ENCODE results near the gene TTC27.

DNA sequence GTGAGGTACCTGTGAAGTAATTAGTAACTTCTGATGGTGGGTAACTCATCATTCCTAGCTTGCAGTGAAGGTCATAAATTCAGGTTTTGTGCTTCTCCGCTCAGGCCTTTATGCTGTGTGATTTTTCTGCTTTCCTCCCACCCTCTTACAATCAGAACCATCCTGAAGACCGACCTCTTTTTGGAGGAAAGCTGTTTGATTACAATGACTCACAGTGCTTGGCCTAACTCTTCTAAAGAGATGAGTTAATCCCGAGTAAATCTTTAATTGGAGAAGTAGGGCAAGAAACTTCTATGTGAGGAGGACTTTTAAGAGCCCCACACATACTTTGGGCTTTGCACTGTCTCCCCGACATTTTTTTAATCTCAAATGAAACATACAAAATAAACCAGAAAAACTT lies 53.1 kb downstream of the TTC27 start:
- TF ChIP-seq SUZ12 (IDR thresholded peaks at IDR 0.05) (no peak), LEF1 (IDR thresholded peaks at IDR 0.05; ENCODE audit: borderline replicate concordance) (no peak), TARDBP (IDR thresholded peaks at IDR 0.05) (no peak), SP1 (IDR thresholded peaks at IDR 0.05) (no peak), BHLHE40 (IDR thresholded peaks at IDR 0.05; ENCODE audit: borderline replicate concordance) (no peak)
- TF ChIP-seq, protein P1, sequence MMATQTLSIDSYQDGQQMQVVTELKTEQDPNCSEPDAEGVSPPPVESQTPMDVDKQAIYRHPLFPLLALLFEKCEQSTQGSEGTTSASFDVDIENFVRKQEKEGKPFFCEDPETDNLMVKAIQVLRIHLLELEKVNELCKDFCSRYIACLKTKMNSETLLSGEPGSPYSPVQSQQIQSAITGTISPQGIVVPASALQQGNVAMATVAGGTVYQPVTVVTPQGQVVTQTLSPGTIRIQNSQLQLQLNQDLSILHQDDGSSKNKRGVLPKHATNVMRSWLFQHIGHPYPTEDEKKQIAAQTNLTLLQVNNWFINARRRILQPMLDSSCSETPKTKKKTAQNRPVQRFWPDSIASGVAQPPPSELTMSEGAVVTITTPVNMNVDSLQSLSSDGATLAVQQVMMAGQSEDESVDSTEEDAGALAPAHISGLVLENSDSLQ (IDR thresholded peaks at IDR 0.05): no peak

Data from HEK293T (cell line).